GM18507 (cell line): ENCODE results near the gene CREB5.
A peak's percentile ranks its signal among the peaks of the same experiment; 100 is the strongest.
"Not testable (repeated sequence)": the region's sequence is repeated elsewhere in the genome, so short reads cannot be mapped to it uniquely, and the experiment has no call there.

Experiments
- DNase-seq: peaks from one replicate; pipeline ENCODE4 v3.0.0; 2011; ENCODE audit warnings: low read depth; ENCODE audit not compliant: insufficient read length; ENCODE audit errors: extremely low spot score
- FAIRE-seq: peaks from 2 replicates; lab custom pipeline; 2011; peaks lifted over from hg19 to GRCh38; lab: Jason Lieb, UNC

CREB5 gene

DNA sequence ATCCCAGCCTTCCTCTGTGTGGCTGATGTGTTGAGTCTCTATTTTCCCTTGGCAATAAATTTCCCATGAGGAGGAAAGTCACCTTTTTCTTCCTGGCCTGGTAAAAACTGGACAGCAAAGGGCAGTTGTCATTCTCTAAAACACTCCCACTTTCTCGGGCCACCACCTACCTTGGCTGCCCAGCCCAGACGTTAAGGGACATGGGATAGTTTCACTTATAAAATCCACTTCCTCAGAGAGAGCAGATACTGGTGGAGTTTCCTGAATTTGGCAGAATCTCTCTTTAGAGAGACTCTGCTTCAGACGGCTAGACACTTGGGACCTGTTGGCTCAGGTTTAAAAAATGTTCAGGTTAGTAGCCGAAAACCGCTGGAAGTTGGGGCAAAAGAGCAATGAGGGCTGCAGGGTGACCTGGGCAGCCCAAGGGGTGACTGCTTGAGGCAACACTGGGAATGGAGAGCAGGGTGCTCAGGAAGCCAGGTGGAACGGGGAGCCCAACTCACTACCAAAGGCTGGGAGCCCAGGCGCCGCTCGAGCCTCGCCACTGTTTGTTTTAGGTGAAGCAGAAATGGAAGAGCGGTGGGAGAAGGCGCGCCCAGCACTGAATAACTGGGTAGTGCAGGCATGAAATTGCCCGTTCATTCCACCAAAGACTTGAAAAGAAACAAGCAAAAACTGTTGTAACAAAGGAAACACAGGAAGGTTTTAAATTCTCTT lies 359.7 kb downstream of the CREB5 start:
- DNase-seq (no peak), FAIRE-seq (no peak)

DNA sequence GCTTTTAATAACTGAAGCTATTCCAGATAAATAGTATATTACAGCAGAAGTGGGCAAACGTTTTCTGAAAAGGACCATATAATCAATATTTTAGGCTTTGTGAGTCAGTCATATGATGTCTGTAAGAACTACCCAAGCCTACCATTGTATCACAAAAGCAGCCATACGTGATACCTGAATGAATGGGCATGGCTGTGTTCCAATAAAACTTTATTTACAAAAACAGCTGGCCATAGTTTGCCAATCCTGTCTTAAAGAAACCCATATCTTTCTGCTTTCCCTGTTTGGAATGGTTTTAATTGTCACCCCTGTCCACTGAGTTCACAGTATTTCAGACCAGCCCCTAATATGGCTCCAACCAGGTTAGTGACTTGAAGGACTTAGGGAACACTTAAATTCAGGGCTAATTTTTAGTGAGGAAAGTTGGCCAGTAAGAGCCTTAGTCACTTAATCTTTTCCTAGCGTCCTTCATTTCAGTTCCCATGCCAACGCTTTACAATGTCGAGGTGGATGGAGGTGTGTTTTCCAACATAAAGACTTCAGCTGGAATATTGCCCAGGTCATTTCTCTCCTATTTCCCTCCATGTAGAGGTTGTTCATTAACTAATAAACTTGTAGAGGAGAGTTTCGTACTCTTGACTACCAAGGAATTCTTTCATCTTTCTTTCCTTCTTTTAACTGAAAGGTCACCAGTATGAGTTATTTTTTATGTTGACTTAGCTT lies 361.3 kb downstream of the CREB5 start:
- DNase-seq (no peak), FAIRE-seq (no peak)

DNA sequence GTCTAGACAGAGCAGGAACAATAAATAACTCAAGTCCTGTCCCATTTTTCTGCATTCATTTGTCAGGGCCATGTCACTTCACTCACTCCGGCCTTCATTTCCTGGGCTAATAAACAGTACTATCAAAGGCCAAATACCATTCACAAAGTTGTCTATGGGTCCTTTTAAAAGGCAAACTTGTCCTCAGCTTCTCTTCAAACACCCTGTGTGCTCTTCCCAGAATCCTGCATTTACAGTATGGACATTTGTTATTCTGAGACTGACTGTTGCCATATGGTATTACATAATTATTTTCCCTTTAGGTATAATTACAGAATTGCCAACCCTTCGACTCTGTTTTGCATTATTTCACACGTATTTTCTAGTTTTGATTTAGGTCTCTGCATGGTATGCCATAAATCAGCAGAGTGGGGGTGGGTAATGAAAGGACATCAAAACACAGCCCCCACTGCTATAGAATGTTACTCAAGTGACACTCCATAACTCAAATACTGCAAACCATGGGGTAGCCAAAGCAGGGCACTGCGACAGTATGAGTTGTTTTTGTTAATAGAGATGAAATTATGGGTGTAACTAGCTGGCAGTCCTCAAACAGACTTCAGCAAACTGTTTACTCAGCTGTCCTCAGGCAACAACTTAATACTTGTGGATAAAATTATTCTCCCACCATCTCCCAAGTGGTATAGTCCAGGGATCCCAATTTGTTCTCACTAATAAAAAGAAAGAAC lies 362.1 kb downstream of the CREB5 start:
- DNase-seq: no peak

DNA sequence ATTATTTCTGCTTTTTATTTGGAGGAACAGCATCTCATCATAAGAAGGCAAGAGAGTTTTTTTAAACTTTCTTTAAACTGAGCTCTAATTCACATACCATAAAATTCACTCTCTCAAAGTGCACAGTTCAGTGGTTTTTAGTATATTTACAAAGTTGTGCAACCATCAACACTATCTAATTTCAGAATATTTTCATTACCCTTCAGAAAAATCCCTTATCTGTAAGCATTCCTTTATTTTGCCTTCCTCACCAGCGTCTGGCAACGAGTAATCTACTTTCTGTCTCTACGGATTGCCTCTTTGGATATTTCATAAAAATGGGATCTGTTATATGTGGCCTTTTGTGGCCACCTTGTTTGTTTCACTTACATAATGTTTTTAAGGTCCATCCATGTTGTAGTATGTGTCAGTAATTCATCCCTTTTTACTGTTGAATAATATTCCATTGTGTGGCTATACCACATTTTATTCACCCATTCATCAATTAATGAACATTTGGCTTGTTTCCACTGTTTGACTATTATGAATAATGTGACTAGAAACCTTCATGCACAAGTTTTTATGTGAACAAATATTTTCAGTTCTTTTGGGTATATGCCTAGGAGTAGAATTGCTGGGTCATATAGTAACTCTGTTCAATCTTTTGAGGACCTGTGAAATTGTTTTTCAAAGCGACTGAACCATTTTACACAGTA lies 364.3 kb downstream of the CREB5 start:
- FAIRE-seq (no peak), DNase-seq (no peak)

More for the DNA sequence above, 362.1 kb downstream of the CREB5 start:
- no peak for FAIRE-seq

GRCh38 chr7:28778786-28779185 lies 366.5 kb downstream of the CREB5 start:
- DNase-seq: no peak
- no peak for FAIRE-seq

DNA sequence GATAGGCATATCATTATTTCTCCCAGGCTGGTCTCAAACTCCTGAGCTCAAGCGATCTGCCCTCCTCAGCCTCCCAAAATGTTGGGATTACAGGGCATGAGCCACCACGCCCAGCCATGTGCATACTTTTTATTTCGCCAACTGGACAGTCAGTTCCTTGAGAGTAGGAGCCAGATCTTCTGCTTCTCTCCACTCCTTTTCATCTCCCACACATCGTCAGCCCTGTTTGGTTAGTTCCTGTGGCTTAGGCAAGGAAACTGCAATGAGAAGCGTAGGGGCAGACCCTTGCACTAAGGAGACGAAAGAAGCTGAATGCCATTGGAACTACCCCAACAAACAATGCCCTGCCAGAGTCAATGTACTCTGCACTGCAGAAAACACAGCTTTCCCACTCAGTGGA lies 367.6 kb downstream of the CREB5 start:
- no peak for FAIRE-seq
- DNase-seq: no peak

DNA sequence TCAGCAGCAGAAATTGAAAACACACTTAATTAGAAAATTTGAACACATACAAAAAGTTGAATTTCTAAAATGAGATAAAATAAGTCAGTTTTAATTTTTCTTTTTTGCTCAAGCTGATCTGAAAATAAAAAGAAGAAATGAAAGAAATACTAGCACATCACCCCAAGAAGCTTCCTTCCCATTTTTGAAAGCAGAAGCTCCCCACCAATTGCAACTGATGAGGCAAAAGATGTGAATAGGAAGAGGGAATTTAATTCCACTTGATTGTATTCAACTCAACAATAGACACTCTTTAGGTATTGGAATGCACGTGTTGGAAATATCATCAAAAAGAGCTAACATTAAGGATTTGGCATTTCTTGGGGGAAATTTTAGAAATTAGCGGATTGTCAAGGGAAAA lies 370.0 kb downstream of the CREB5 start:
- no peak for FAIRE-seq
- DNase-seq: no peak

DNA sequence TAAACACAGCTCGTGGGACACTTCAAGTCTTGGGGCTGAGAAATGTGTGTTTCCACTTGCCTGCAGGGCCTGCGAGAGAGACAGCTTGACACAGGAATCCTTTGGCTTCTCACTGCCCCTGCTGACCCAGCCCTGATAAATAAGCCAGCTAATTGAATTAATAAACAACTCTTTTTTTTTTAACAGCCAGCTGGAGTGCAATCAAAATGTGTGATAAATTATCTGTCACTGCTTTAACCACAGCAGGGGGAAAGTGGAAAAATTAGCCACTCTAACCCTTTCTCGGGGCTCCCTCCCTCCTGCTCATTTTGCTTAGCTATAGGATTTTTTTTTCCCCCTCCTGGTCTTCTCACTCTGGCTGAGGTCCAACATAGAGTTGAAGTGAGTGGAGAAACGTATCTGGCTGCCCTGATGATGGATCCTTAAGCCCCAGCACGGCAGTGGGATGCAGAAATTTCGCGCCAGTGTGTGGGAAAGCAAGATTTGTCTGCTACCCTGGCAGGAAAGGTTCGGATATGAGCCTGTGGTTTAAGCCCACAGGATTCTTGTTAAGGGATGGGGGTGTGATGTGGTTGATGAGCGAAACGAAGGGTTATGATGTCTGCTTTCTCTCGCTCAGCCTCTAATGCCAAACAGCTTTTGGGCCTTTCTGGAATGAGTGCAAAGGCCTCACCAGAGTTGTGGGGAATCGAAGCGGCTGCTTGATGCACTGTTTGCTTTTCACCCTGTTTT lies 372.0 kb downstream of the CREB5 start:
- no peak for FAIRE-seq
- DNase-seq: no peak

DNA sequence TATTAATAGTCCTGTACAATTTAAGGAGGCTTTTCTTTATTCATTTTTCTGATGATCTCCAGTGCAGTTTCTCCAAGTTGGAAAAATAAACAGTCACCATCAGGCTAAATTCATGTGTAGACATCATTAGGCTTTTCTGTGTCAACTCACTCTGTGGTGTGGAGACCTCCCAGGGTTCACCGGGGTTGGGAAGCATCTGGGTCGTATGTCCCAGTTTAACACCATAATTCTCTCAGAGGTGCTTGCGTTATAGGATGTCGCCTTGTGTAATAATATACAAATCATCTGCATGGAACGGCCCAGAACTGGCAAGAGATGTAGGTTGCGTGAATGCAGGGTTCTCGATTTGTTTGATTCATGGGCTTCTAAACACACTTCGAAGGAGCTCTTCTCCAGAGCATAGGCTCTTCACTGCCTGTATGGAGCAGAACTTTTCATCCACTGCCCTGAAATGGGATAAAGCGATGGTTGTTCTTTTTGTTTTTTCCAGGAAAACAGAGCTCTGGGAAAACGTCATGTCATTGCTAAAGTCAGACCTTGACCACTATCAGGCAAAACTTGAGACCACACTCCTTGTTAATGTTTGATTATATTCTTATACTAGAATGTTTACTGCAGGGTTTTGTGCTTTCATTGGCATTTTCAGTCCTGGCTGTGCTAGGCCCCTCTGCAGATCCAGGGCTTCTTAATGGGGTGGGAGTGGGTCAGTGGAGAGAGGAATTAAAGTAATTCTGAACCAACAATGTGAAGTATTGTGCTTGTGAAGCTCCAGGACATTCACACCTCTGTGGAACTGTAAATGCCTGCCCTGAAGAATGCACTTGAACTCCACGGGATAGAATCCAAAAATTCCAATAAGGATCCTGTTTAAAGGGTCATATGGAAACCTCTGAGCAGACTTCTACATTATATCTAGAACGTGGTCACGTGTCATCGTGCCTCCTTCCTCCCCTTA lies 373.0 kb downstream of the CREB5 start:
- FAIRE-seq: no peak

DNA sequence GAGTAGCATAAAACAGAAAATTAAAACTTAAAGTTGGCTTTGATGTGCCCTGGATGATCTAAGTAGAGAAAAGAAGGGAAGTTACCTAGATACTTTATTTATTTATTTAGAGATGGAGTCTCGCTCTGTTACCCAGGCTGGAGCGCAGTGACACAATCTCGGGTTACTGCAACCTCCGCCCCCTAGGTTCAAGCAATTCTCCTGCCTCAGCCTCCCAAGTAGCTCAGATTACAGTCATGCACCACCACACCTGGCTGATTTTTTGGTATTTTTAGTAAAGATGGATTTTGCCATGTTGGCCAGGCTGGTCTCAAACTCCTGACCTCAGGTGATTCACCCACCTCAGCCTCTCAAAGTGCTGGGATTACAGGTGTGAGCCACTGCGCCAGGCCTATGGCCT lies 373.8 kb downstream of the CREB5 start:
- FAIRE-seq, DNase-seq: not testable (repeated sequence)

More for the DNA sequence above, 373.0 kb downstream of the CREB5 start:
- no peak for DNase-seq

- DNase-seq (no peak), FAIRE-seq (peak; percentile 29)
Measured at GRCh38 chr7:28787106-28787505, 374.8 kb downstream of the CREB5 start.

- FAIRE-seq (no peak), DNase-seq (no peak)
Measured at GRCh38 chr7:28790467-28790866, 378.1 kb downstream of the CREB5 start.

GRCh38 chr7:28792858-28793257 lies 380.5 kb downstream of the CREB5 start:
- DNase-seq (no peak), FAIRE-seq (no peak)

DNA sequence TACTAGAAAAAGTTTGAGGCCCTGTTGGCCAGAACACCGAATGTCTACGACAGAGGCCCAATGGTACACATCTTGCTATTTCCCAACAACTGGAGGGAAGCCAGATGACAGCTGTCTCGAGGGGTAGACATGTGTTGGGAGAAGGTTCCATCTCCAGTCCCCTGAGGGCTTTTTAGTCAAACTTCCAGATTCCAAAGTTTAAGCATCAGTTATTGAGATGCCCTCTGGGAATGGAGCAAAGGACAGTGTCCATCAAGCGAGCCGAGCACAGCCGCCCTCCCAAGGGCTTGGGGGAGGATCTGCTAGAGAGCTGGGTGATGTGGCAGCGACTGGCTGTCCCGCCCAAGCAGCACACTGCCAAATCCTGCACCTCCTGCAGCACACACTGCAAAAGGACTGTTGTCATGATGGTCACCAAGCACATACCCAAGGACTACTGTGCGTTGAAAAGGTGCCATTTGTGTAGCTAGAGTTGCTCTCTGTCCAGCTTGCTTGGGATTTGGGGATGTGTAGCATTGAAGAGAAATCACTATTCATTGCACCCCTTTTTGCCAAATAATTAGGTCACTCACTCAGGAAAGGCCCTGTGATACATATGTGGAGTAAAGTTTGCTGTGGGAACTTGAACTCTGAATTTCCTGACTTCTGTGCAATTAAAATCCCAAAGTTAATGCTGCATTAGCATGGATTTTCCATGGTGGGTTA lies 381.2 kb downstream of the CREB5 start:
- FAIRE-seq (no peak), DNase-seq (no peak)

GRCh38 chr7:28798274-28798673 lies 386.0 kb downstream of the CREB5 start:
- DNase-seq: no peak
- FAIRE-seq: no peak

DNA sequence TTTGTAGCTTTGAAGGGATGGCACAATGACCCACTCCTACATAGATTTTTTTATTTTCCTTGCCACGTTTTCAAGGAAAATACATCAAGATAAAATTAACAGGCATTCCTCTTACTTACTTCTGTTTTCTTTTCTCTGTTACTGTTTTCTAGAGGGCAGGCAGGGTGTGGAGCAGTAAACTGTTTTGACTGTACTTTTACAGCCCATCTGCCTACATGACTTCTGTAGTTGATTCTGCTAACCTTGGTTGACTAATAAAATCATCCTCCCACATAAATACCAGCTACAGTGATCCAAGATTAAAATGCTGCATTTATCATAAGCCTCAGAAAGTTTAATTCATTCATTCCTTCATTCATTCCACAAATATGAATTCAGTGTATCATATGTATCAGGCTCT lies 387.3 kb downstream of the CREB5 start:
- FAIRE-seq: no peak
- DNase-seq: no peak

- FAIRE-seq (no peak), DNase-seq (no peak)
Measured at GRCh38 chr7:28800150-28800549, 387.8 kb downstream of the CREB5 start.

DNA sequence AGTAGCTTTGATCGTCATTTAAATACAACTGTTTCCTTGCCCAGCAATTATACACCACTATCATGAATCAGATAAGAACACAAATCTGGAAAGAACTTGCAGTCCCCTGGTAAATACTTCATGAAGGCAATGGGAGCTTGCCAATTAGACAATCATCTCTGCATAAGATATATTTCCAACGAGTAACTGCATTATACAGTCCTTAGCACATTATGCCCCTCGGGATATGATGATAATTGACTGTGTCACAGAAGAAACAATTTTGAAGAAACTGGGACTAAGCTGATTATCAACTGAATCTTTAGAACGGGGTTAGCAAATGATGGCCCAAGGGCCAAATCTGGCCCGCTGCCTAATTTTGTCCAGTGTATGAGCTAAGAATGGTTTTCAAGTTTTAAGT lies 390.1 kb downstream of the CREB5 start:
- FAIRE-seq: no peak
- no peak for DNase-seq
